Stimulated activated CD4-positive, alpha-beta T cell treated with anti-CD3 and anti-CD28 coated beads, Interleukin-4, amount 100 ng/mL, for 48 hours (primary cell): Measurements from ENCODE around the gene KDM2B.

Experiments used
- DNase-seq, 2 donors: peaks; one replicate each; pipeline ENCODE4 v3.0.0-alpha.2; 2020; ENCODE audit warnings: low read depth in 2 of 2

The KDM2B gene

DNA sequence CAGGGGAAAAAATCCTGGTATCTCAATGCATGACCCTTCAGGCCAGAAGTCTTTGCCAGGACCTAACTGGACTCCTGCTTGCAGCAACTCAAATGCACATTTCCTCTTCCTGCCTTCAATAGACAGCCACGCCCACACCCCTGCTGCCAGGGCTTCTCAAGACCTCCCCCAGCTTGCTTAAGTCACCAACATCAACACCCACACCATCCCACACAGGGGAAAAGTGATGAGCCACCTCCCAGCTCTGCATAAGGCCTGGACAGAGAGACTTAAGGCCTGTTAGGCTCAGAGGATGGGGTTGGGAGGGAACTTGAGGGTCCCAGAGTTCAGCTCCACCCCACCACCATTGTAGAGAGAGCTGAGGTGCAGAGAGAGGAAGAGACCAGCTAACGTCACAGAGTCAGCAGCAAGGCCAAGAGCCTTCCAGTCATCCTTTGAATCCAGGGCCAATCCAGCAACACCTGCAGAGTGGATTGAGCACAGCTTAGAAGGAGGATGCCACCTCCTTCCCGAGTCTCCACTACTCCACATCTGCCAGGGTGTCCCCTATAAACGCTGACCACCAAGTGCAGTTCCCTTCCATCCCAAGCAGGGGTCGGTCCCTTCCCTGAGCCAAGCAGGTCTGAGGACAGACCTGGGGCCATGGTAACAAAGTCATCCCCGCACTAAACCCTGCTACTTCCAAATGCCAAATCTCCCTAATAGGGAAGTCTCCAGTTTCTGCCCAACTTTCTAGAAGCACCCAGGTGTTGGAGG is 50.0 kb downstream of the KDM2B start:
- peak; percentile 38 to 57 for DNase-seq

- DNase-seq: no peak
These were observed 51.6 kb downstream of the KDM2B start for GRCh38 chr12:121529184-121529583.

DNA sequence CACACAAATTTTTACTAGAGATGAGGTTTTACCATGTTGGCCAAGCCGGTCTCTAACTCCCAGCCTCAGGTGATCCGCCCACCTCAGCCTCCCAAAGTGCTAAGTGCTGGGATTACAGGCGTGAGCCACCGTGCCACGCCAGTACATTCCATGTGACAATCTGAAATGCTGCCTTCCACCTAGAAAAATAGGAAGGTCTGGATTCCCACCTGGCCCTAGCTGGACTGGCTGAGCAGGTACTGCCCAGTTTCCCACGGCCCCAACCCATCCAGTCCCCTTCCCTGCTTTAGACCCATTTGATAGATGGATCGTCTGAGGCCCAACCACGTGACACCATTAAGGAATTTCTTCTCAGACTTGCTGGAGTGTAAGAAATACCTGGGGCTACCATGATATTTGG is 55.4 kb downstream of the KDM2B start:
- DNase-seq: no peak

- DNase-seq: no peak
These were observed 56.5 kb downstream of the KDM2B start for GRCh38 chr12:121524196-121524916.

GRCh38 chr12:121523741-121524140 is 57.1 kb downstream of the KDM2B start:
- no peak for DNase-seq

- DNase-seq: no peak
These were observed 57.9 kb downstream of the KDM2B start for GRCh38 chr12:121522971-121523370.

- DNase-seq: no peak
These were observed 60.2 kb downstream of the KDM2B start for GRCh38 chr12:121520586-121521086.

DNA sequence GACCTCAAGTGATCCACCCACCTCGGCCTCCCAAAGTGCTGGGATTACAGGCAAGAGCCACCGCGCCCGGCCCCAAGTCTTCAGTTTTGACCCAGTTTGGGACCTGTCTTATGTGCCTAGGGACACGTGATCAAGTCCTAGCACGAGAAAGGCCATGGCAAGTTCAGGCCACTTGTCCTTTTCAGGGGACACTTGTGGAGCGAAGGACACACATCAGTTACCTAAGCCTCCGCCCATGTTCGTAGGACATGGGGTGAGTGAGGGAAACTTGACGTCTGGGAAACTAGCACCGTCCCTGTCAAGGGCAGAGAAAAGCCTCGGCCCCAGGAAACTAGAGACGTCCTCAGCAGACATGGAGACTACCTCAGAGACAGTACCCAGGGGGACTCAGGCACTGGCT is 60.7 kb downstream of the KDM2B start:
- DNase-seq: no peak

DNA sequence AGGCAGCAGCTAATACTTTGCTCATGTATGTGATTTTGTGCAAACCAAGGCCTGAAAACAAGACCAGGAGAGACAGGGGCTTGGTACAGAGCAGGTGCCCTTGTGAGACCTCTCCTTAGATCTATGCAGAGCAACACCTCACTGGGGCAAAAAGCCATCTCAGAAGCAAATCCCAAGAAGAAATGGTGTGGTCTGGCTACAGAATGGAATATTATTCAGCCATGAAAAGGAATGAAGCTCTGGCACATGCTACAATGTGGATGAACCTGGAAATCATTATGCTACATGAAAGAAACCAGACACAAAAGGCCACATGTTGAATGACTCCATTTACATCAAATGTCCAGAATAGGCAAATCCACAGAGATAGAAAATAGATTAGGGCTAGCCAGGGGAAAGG is 61.6 kb downstream of the KDM2B start:
- DNase-seq: no peak

- no peak for DNase-seq
These were observed 62.2 kb downstream of the KDM2B start for GRCh38 chr12:121518656-121519055.

- DNase-seq: no peak
These were observed 64.3 kb downstream of the KDM2B start for GRCh38 chr12:121516437-121517011.

DNA sequence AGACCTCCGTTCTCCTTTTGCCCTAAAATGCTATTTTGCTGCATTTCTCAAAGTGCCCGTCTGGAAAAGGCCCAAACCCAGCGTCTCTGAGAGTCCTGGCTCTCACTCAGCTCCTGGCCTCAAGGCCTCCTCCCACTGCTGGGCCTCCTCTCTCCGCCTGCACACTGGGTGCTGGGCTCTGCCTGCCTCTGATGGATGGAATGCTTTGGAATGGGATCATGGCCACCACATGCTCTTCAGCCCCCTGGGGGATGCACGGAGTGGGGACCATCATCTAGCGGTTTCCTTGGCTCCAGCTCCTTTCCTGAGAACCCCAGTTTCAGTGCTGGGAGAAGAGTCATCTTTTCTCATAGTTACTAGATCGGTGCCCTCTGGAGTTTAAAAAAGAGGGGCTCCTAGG is 65.2 kb downstream of the KDM2B start:
- no peak for DNase-seq

GRCh38 chr12:121514184-121514742 is 66.6 kb downstream of the KDM2B start:
- no peak for DNase-seq

DNA sequence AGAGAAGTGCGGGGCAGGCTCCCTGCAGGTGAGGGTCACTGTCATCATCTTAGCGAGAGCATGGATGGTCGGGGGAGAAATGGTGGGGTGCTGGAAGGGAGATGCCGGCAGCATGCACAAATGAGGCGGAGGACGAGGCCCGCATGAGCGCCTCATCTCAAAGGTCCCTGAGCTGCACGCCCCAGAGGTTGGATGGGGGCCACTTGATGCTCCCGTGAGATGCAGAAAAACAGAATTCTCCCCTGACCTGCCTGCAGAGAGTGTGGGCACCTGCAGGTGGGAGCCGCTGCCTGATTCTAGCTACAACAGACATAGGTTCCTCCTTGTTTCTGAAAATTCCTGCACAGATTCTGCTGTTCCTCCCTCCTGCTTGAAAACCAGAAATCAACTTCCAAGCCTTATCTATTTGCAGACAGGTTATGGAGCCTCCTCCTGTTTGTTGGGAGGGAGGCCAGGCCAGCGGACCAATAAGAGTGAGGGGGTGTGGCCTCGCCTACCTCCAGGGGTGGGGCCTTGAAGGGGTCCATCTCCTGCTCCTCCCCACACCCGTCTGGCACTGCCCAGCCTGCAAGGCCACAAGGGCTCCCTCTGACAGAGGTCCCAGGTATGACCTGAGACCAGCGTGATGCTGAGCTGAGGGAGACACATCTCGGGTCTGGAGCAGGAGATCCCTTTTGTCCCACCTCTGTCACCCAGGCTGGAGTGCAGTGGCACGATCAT is 67.2 kb downstream of the KDM2B start:
- no peak for DNase-seq

DNA sequence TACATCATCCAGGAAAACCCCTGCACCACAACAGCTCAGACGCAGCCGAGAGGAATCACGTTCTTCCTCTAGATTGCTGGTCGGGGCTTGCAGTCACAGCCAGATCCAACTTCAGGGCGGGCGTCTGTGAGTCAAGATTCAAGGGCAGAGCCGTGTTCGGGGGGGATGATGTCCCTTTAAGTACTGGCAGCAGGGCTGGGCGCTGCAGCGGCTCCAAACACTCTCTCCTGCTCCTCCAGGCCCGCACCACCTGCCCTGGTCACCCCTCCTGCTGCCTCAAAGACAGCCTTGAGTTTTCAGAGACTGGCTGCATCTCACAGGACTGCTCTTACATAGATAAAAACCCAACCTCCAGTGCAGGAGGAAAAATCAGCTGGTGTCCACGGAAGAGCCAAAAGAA is 68.3 kb downstream of the KDM2B start:
- no peak for DNase-seq

- no peak for DNase-seq
These were observed 68.9 kb downstream of the KDM2B start for GRCh38 chr12:121511916-121512315.

DNA sequence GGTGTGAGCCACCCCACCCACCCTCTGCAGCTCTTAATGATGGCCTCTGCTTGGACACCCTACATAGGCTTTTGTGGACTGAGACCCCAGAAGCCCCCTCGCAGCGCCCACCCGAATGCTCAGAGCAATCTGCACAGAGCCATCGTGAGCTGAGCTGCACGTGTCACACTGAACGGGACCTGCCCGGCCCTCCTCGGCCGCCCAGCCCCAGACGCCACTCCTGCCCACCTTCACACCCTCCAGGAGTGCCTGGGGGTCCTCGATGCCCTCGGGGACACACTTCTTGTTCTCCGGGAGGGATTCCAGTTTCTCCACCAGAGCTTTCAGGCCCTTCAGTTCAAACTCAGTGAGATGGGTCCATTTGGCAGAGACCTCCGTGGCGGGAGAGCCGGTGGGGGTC is 71.5 kb downstream of the KDM2B start:
- DNase-seq: no peak

DNA sequence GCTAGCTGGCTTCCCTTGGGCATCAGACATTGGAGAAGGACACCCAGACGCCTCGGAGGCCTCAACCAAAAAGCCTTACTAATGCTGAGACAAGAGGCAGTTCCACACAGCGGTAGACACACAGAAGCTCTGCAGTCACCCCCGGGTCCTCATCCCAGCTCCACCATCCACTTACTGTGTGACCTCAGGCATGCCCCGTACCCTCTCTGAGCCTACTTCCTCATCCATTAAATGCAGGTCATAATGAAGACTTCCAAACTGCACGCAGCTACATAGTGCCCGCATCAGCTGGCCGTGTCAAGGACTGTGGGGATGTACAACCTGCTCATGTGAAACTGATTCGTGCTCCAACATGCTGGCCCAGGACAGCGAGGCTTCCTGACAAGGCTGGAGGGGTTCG is 72.3 kb downstream of the KDM2B start:
- DNase-seq: no peak

GRCh38 chr12:121507984-121508383 is 72.8 kb downstream of the KDM2B start:
- DNase-seq: no peak

DNA sequence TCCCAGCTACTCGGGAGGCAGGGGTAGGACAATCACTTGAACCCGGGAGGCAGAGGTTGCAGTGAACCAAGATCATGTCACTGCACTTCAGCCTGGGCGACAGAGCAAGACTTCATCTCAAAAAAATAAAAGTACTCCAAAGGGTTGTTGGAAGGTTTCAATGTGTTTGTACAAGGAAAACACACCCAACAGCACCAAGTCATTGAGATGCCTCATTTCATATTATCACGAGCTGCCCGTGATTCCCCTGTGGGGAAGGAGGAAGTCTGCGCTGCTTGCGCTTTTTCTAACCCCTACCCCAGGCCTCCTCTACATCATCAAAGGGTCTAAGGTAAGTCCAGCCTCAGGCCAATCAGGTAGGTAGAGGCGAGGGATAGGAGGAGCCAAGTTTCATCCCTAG is 73.6 kb downstream of the KDM2B start:
- DNase-seq: no peak

GRCh38 chr12:121505513-121505912 is 75.3 kb downstream of the KDM2B start:
- DNase-seq: no peak

DNA sequence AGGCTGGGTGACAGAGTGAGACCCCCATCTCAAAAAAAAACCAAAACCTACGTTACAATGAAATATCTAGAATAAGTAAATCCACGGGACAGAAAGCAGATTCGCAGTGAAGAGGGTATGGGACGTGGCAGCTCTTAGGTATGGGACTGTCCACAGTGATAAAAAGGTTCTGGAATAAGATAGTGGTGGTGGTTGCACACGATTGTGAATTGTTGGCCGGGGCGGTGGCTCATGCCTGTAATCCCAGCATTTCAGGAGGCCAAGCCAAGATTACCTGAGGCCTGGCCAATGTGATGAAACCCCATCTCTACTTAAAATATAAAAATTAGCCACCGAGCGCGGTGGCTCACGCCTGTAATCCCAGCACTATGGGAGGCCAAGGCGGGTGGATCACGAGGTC is 76.3 kb downstream of the KDM2B start:
- DNase-seq: no peak
